K562 (cell line): Measurements from ENCODE around the gene C1QTNF8.

Source experiments
- ERF ChIP-seq: fragments of 450-650 bp; formaldehyde crosslinking; IDR thresholded peaks from 2 replicates; pipeline ENCODE4 v1.4.0; 2020; ENCODE audit warnings: mild to moderate bottlenecking, mixed read lengths
- FOXA3 ChIP-seq, 2 experiments: fragments of 450-650 bp in 1 of 2; sonication (generic) in 1 of 2; formaldehyde crosslinking; IDR thresholded peaks in 1 of 2; conservative IDR thresholded peaks in 1 of 2; 2 replicates each; pipeline versions ENCODE4 v1.4.0 to v1.8.0; 2020 to 2022; ENCODE audit warnings: mild to moderate bottlenecking in 2 of 2, missing genetic modification reagents in 1 of 2
- IRF2 ChIP-seq: sonication (generic); formaldehyde crosslinking; IDR thresholded peaks from 2 replicates; pipeline ENCODE4 v1.8.1; 2022; ENCODE audit warnings: mild to moderate bottlenecking, missing genetic modification reagents
- NFIC ChIP-seq: fragments of 450-650 bp; IDR thresholded peaks from 2 replicates; pipeline ENCODE4 v1.6.1; 2017; ENCODE audit warnings: mild to moderate bottlenecking, inconsistent platforms
- POLR2A ChIP-seq: fragments of 450-650 bp; conservative IDR thresholded peaks from 2 replicates; pipeline ENCODE4 v1.6.1; 2016
- RAD21 ChIP-seq, 2 experiments: fragments of 250-450 bp in 1 of 2; fragments of 450-650 bp in 1 of 2; sonication (Bioruptor Pico) in 1 of 2; formaldehyde crosslinking in 1 of 2; IDR thresholded peaks in 1 of 2; conservative IDR thresholded peaks in 1 of 2; 2 replicates each; pipeline versions ENCODE4 v1.4.0 to v1.8.0; 2020 to 2022; ENCODE audit warnings: mild to moderate bottlenecking in 2 of 2, moderate library complexity in 1 of 2
- SPI1 ChIP-seq: IDR thresholded peaks from 2 replicates; pipeline ENCODE4 v1.6.1; 2011; ENCODE audit warnings: low read depth, low read length, control low read depth, borderline replicate concordance
- TCF3 ChIP-seq: sonication (generic); formaldehyde crosslinking; IDR thresholded peaks from 2 replicates; pipeline ENCODE4 v1.4.0; 2020; ENCODE audit warnings: mild to moderate bottlenecking, missing genetic modification reagents
- ZBTB1 ChIP-seq: sonication (generic); formaldehyde crosslinking; IDR thresholded peaks from 2 replicates; pipeline ENCODE4 v1.8.1; 2023; ENCODE audit warnings: missing genetic modification reagents, low read depth, mild to moderate bottlenecking, borderline replicate concordance
- ZNF282 ChIP-seq: sonication (generic); formaldehyde crosslinking; IDR thresholded peaks from 2 replicates; pipeline ENCODE4 v1.8.1; 2023; ENCODE audit warnings: missing genetic modification reagents

GRCh38 chr16:1127101-1127500 is 31.1 kb upstream of the C1QTNF8 start:
- TF ChIP-seq RAD21 (CRISPR knock-in tag; conservative IDR thresholded peaks at IDR 0.05 in 1 of 2, IDR thresholded peaks at IDR 0.05 in 1 of 2) (no peak), POLR2A (no peak), IRF2 (CRISPR knock-in tag) (no peak), ZNF282 (CRISPR knock-in tag) (no peak), ERF (no peak), SPI1 (no peak), NFIC (no peak), TCF3 (CRISPR knock-in tag) (no peak), ZBTB1 (CRISPR knock-in tag) (no peak), FOXA3 (CRISPR knock-in tag; conservative IDR thresholded peaks at IDR 0.05 in 1 of 2, IDR thresholded peaks at IDR 0.05 in 1 of 2) (no peak)
